C4-2B (cell line): ENCODE results near the gene C3orf49.

Experiments
- ZFX ChIP-seq: fragments of 450-650 bp; IDR thresholded peaks from 2 replicates; pipeline ENCODE4 v1.6.1; 2017
- TF ChIP-seq, protein P1 (sequence below): fragments of 450-650 bp; conservative IDR thresholded peaks from 2 replicates; pipeline ENCODE4 v1.5.1; 2017; ENCODE audit warnings: mild to moderate bottlenecking

DNA sequence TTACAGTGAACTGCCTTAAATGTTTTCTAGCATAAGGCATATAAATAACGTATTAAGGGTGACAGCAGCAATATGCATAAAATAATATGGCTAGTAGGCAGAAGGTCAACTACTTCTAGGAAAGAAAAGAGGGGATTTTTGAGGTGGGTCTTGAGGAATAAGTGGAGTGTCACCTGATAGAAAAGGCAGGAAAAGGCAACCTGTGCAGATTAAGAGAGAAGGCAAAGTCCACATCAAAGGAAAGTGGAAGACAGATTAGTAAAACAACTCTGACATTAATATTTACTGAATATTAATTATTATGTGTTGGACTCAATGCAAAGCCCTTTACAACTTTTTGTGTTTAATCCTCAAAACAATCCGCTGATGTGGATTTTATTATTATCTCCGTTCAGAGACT, 41.7 kb downstream of the C3orf49 start:
- TF ChIP-seq, protein P1, sequence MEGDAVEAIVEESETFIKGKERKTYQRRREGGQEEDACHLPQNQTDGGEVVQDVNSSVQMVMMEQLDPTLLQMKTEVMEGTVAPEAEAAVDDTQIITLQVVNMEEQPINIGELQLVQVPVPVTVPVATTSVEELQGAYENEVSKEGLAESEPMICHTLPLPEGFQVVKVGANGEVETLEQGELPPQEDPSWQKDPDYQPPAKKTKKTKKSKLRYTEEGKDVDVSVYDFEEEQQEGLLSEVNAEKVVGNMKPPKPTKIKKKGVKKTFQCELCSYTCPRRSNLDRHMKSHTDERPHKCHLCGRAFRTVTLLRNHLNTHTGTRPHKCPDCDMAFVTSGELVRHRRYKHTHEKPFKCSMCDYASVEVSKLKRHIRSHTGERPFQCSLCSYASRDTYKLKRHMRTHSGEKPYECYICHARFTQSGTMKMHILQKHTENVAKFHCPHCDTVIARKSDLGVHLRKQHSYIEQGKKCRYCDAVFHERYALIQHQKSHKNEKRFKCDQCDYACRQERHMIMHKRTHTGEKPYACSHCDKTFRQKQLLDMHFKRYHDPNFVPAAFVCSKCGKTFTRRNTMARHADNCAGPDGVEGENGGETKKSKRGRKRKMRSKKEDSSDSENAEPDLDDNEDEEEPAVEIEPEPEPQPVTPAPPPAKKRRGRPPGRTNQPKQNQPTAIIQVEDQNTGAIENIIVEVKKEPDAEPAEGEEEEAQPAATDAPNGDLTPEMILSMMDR: no peak
- no peak for TF ChIP-seq ZFX
